Measurements from ENCODE around the gene RNF182. TPM values are rescaled to one million over a fixed set of nuclear protein-coding genes. Genes with fewer than 3 reads are reported as not detected.
A peak's percentile ranks its signal among the peaks of the same experiment; 100 is the strongest.

Gene RNF182
- total and polyA plus RNA-seq, 9 of the 15 experiments (the other 6 are each of a cell fraction or from before 2014, with no cell fraction given): 12.8 to 22.8 (median 17.5) TPM

GRCh38 chr6:13927203-13927602 lies 2.5 kb downstream of the RNF182 start:
- intact Hi-C loops (cut with micrococcal nuclease): loop anchor here (1.0 kb wide), 1 partner anchor 65 kb away; no protein-coding TSS in a partner anchor
- 9% methylated on average over 3 of the region's 3 CpGs for WGBS (ENCODE audit: insufficient coverage, low coverage, missing lambda C conversion rate)
- in situ Hi-C loops (cut with MboI): no loop called here
- H4K20me1 ChIP-seq (replicated peaks; ENCODE audit: control insufficient read depth, insufficient read depth, low read length): no peaks in the 10 kb centered on the region
- ChIA-PET POLR2A (interaction anchor here (0.9 to 2.8 kb wide), 5 partner anchors 8 to 176 kb away, joined by 3 to 7 read pairs (median 5); no protein-coding TSS in a partner anchor), CTCF (ENCODE audit: low intra/inter-chr PET ratio) (interaction anchor here (0.6 to 1.2 kb wide), 2 partner anchors 19 to 27 kb away, joined by 3 read pairs; no protein-coding TSS in a partner anchor)
- peaks cover 14 to 50% of the 10 kb centered on the region in 2 experiments for H3K4me1 ChIP-seq (replicated peaks in 1 of 2; ENCODE audit: control insufficient read depth in 2 of 2, insufficient read depth in 2 of 2, low read length in 2 of 2)
- no peaks in the 10 kb centered on the region for H3K9me1 ChIP-seq (ENCODE audit: control insufficient read depth, insufficient read depth, low read length)
- peak overlapping the region; percentile 63 for H3K4me2 ChIP-seq (ENCODE audit: insufficient read depth, low read length)
- H3K9me3 ChIP-seq (replicated peaks; ENCODE audit: control insufficient read depth, insufficient read depth, low read depth, low read length): no peaks in the 10 kb centered on the region
- peak overlapping the region; percentile 9; the same call in 1 of the 2 replicates for H3K4me3 ChIP-seq
- H3K27ac ChIP-seq (ENCODE audit: extremely low read depth, low read depth, low read length): peak overlapping the region; percentile 52
- peaks cover 72% of the 10 kb centered on the region for H3K79me2 ChIP-seq (ENCODE audit: control insufficient read depth, insufficient read depth, low read length)
- H3K9ac ChIP-seq (ENCODE audit: insufficient read depth in 1 of 2, low read depth in 2 of 2, low read length in 2 of 2): peak overlapping the region in 1 of 2 experiments; percentile 36; a peak in 1 of 4 replicates
- BruUV-seq (replicated peaks): no TSS peak
- DNase-seq (ENCODE audit: extremely low read depth in 1 of 4, low spot score in 3 of 4) (peak; percentile 44 to 73 (median 57)), FAIRE-seq (peak; percentile 6), ATAC-seq (peak; percentile 53)
- H2AFZ ChIP-seq (ENCODE audit: low read depth, low read length): peak overlapping the region; percentile 35; the same call in 1 of the 2 replicates
- no peaks in the 10 kb centered on the region for H3K27me3 ChIP-seq (ENCODE audit: control insufficient read depth in 2 of 2, insufficient read depth in 2 of 2, low read length in 2 of 2)
- no peaks in the 10 kb centered on the region for H3K36me3 ChIP-seq (ENCODE audit: control insufficient read depth, insufficient read depth, low read length)
- TF ChIP-seq HBP1 (CRISPR knock-in tag; IDR thresholded peaks at IDR 0.05): no peak
- TF ChIP-seq MAZ (CRISPR knock-in tag; conservative IDR thresholded peaks at IDR 0.05 in 1 of 2, IDR thresholded peaks at IDR 0.05 in 1 of 2): no peak
- TF ChIP-seq ZNF197 (CRISPR knock-in tag; IDR thresholded peaks at IDR 0.05; ENCODE audit: low read depth): no peak
- no peak for TF ChIP-seq ZNF431 (CRISPR knock-in tag; IDR thresholded peaks at IDR 0.05)
- no peak for TF ChIP-seq ARNT (IDR thresholded peaks at IDR 0.05)
- TF ChIP-seq CAMTA2 (CRISPR knock-in tag; conservative IDR thresholded peaks at IDR 0.05): no peak
- no peak for TF ChIP-seq THRA (IDR thresholded peaks at IDR 0.05)
- TF ChIP-seq, protein P1, sequence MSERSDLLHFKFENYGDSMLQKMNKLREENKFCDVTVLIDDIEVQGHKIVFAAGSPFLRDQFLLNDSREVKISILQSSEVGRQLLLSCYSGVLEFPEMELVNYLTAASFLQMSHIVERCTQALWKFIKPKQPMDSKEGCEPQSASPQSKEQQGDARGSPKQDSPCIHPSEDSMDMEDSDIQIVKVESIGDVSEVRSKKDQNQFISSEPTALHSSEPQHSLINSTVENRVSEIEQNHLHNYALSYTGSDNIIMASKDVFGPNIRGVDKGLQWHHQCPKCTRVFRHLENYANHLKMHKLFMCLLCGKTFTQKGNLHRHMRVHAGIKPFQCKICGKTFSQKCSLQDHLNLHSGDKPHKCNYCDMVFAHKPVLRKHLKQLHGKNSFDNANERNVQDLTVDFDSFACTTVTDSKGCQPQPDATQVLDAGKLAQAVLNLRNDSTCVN (CRISPR knock-in tag; IDR thresholded peaks at IDR 0.05): no peak
- no peak for TF ChIP-seq KLF13 (tag; IDR thresholded peaks at IDR 0.05; ENCODE audit: borderline replicate concordance, low read depth)
- no peak for TF ChIP-seq ZBTB7A (IDR thresholded peaks at IDR 0.05; ENCODE audit: borderline replicate concordance, control insufficient read depth, low read depth, low read length)
- no peak for TF ChIP-seq NFIC (IDR thresholded peaks at IDR 0.05)
- TF ChIP-seq DNMT1 (IDR thresholded peaks at IDR 0.05): no peak
- no peak for TF ChIP-seq RUNX1 (IDR thresholded peaks at IDR 0.05; ENCODE audit: low read depth)
- TF ChIP-seq FOXJ2 (tag; IDR thresholded peaks at IDR 0.05): no peak
- TF ChIP-seq, protein P2, sequence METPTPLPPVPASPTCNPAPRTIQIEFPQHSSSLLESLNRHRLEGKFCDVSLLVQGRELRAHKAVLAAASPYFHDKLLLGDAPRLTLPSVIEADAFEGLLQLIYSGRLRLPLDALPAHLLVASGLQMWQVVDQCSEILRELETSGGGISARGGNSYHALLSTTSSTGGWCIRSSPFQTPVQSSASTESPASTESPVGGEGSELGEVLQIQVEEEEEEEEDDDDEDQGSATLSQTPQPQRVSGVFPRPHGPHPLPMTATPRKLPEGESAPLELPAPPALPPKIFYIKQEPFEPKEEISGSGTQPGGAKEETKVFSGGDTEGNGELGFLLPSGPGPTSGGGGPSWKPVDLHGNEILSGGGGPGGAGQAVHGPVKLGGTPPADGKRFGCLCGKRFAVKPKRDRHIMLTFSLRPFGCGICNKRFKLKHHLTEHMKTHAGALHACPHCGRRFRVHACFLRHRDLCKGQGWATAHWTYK (CRISPR knock-in tag; IDR thresholded peaks at IDR 0.05): no peak
- no peak for TF ChIP-seq ZBTB2 (IDR thresholded peaks at IDR 0.05)
- TF ChIP-seq RFX7 (CRISPR knock-in tag; IDR thresholded peaks at IDR 0.05): no peak
